GM21717 (cell line): Measurements from ENCODE around the gene PREX1.
A peak's percentile ranks its signal among the peaks of the same experiment; 100 is the strongest.
"Not testable (repeated sequence)": the region's sequence is repeated elsewhere in the genome, so short reads cannot be mapped to it uniquely, and the experiment has no call there.

ENCODE experiments used
- ATAC-seq: cut with Tn5 transposase; IDR thresholded peaks from one replicate; pipeline ENCODE4 v1.9.1; 2021; ENCODE audit warnings: mild to moderate bottlenecking, moderate library complexity; ENCODE audit not compliant: unreplicated experiment

The PREX1 gene

GRCh38 chr20:48758206-48758820 lies 69.5 kb downstream of the PREX1 start:
- no peak for ATAC-seq

- ATAC-seq, result not testable (repeated sequence)
These were observed 71.0 kb downstream of the PREX1 start for GRCh38 chr20:48756774-48757173.

GRCh38 chr20:48754292-48754691 lies 73.5 kb downstream of the PREX1 start:
- no peak for ATAC-seq

GRCh38 chr20:48752963-48753362 lies 74.8 kb downstream of the PREX1 start:
- no peak for ATAC-seq

GRCh38 chr20:48751871-48752270 lies 75.9 kb downstream of the PREX1 start:
- ATAC-seq, result no peak

- ATAC-seq, result no peak
These were observed 76.7 kb downstream of the PREX1 start for GRCh38 chr20:48750941-48751635.

GRCh38 chr20:48750376-48750775 lies 77.4 kb downstream of the PREX1 start:
- no peak for ATAC-seq

GRCh38 chr20:48749437-48749836 lies 78.4 kb downstream of the PREX1 start:
- no peak for ATAC-seq

GRCh38 chr20:48748556-48748955 lies 79.2 kb downstream of the PREX1 start:
- no peak for ATAC-seq

GRCh38 chr20:48747840-48748414 lies 79.9 kb downstream of the PREX1 start:
- ATAC-seq, result no peak

GRCh38 chr20:48745330-48745729 lies 82.5 kb downstream of the PREX1 start:
- ATAC-seq, result no peak

GRCh38 chr20:48744515-48744914 lies 83.3 kb downstream of the PREX1 start:
- ATAC-seq, result no peak

GRCh38 chr20:48743807-48744206 lies 84.0 kb downstream of the PREX1 start:
- ATAC-seq, result no peak

- no peak for ATAC-seq
These were observed 84.7 kb downstream of the PREX1 start for GRCh38 chr20:48742912-48743680.

- no peak for ATAC-seq
These were observed 85.6 kb downstream of the PREX1 start for GRCh38 chr20:48742233-48742632.

- ATAC-seq, result no peak
These were observed 86.1 kb downstream of the PREX1 start for GRCh38 chr20:48741669-48742068.

GRCh38 chr20:48740712-48741111 lies 87.1 kb downstream of the PREX1 start:
- ATAC-seq, result no peak

- ATAC-seq, result no peak
These were observed 87.5 kb downstream of the PREX1 start for GRCh38 chr20:48740292-48740649.

- ATAC-seq, result no peak
These were observed 88.2 kb downstream of the PREX1 start for GRCh38 chr20:48739395-48740291.

- peak; percentile 59 for ATAC-seq
These were observed 89.1 kb downstream of the PREX1 start for GRCh38 chr20:48738399-48739304.
